Measurements from ENCODE around the gene HSD17B12.

DNA sequence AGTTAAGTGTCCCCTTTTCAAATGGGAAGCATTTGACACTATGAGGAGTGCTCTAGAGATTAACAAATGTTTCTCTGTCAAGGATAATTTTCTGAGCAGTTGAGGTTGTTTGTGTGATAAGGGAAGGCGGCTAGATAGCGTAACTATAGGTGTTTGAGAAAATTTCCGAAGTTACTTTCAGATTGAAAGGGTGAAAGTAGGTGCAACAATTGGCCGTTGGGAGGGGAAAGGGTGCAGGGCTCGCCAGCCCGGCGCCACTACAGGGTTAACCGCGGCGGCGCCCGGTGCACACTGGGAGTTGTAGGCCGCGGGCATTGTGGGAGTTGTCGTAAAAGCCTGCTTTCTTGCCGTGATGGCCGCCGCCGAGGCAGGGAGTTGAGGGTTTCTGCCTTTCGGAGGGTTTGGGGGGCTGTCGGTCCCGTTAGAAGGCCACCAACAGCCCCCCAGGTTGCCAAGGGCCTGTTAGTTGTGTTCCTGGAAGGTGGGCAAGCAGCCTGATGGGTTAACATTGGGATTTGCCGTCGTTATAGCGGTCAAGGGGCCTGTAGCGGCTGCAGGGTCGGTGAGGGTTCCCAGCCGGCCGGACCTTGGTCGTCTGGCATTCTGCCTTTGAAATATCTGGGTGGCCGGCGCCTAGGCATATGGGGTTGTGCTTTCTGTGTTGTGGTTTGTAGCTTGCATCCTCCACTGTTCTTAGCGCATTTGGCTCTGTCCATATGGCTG, 36.5 kb upstream of the HSD17B12 start:
- TF ChIP-seq, protein P1, sequence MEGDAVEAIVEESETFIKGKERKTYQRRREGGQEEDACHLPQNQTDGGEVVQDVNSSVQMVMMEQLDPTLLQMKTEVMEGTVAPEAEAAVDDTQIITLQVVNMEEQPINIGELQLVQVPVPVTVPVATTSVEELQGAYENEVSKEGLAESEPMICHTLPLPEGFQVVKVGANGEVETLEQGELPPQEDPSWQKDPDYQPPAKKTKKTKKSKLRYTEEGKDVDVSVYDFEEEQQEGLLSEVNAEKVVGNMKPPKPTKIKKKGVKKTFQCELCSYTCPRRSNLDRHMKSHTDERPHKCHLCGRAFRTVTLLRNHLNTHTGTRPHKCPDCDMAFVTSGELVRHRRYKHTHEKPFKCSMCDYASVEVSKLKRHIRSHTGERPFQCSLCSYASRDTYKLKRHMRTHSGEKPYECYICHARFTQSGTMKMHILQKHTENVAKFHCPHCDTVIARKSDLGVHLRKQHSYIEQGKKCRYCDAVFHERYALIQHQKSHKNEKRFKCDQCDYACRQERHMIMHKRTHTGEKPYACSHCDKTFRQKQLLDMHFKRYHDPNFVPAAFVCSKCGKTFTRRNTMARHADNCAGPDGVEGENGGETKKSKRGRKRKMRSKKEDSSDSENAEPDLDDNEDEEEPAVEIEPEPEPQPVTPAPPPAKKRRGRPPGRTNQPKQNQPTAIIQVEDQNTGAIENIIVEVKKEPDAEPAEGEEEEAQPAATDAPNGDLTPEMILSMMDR (CRISPR knock-in tag; IDR thresholded peaks at IDR 0.05) = 0 out of 2 replicates have a peak, but pooled peaks have one; percentile 2
- peak; percentile 82 for TF ChIP-seq ASH2L (IDR thresholded peaks at IDR 0.05; ENCODE audit: insufficient read length, low read depth, low read length)
- no peak for TF ChIP-seq RBM39 (IDR thresholded peaks at IDR 0.05; ENCODE audit: low read depth, low read length, poor library complexity, severe bottlenecking)
- no peak for TF ChIP-seq EHMT2 (IDR thresholded peaks at IDR 0.05; ENCODE audit: borderline replicate concordance, low read depth, low read length)
- TF ChIP-seq ZNF468 (CRISPR knock-in tag; IDR thresholded peaks at IDR 0.05) = no peak
- 0 out of 2 replicates have a peak, but pooled peaks have one; percentile 42 for TF ChIP-seq MXD4 (CRISPR knock-in tag; IDR thresholded peaks at IDR 0.05)
- TF ChIP-seq, protein P2, sequence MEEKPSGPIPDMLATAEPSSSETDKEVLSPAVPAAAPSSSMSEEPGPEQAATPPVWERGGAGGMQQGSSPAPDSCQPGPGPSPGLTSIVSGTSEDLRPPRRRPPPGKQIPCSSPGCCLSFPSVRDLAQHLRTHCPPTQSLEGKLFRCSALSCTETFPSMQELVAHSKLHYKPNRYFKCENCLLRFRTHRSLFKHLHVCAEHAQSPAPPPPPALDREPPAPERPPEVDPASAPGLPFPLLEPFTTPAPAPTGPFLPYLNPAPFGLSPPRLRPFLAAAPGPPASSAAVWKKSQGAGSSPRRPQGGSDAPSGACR (CRISPR knock-in tag; IDR thresholded peaks at IDR 0.05) = peak; percentile 54; the same call in 1 of the 2 replicates
- TF ChIP-seq SMARCE1 (IDR thresholded peaks at IDR 0.05; ENCODE audit: borderline replicate concordance) = no peak
- TF ChIP-seq, protein P3, sequence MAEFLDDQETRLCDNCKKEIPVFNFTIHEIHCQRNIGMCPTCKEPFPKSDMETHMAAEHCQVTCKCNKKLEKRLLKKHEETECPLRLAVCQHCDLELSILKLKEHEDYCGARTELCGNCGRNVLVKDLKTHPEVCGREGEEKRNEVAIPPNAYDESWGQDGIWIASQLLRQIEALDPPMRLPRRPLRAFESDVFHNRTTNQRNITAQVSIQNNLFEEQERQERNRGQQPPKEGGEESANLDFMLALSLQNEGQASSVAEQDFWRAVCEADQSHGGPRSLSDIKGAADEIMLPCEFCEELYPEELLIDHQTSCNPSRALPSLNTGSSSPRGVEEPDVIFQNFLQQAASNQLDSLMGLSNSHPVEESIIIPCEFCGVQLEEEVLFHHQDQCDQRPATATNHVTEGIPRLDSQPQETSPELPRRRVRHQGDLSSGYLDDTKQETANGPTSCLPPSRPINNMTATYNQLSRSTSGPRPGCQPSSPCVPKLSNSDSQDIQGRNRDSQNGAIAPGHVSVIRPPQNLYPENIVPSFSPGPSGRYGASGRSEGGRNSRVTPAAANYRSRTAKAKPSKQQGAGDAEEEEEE (CRISPR knock-in tag; IDR thresholded peaks at IDR 0.05; ENCODE audit: borderline replicate concordance) = 0 out of 2 replicates have a peak, but pooled peaks have one; percentile 16
- TF ChIP-seq ZNF510 (CRISPR knock-in tag; IDR thresholded peaks at IDR 0.05; ENCODE audit: low read depth) = 0 out of 2 replicates have a peak, but pooled peaks have one; percentile 58
